Endodermal cell (in vitro differentiated cells): Measurements from ENCODE around the gene SSBP3. TPM values are rescaled to one million over a fixed set of nuclear protein-coding genes. Genes with fewer than 3 reads are reported as not detected.

Experiments
- DNase-seq: peaks from one replicate; pipeline ENCODE4 v3.0.0-alpha.2; 2017
- H3K27ac ChIP-seq: 2 replicates; pipeline ENCODE4 v1.5.1; 2013; ENCODE audit warnings: mild to moderate bottlenecking, low read depth, low read length, moderate library complexity
- H3K27me3 ChIP-seq: 2 replicates; pipeline ENCODE4 v1.6.1; 2013; ENCODE audit warnings: mild to moderate bottlenecking, low read length, moderate library complexity; ENCODE audit not compliant: insufficient read depth, control insufficient read depth, poor library complexity, severe bottlenecking
- H3K36me3 ChIP-seq: 2 replicates; pipeline ENCODE4 v1.7.0; 2013; ENCODE audit warnings: mild to moderate bottlenecking, low read length, moderate library complexity; ENCODE audit not compliant: control insufficient read depth, insufficient read depth
- H3K4me1 ChIP-seq: one replicate; pipeline ENCODE4 v1.7.0; 2013; ENCODE audit warnings: low read length; ENCODE audit not compliant: control insufficient read depth, insufficient read depth
- H3K4me3 ChIP-seq: 2 replicates; pipeline ENCODE4 v1.5.1; 2013; ENCODE audit warnings: mild to moderate bottlenecking, low read length, moderate library complexity
- H3K9ac ChIP-seq: 2 replicates; pipeline ENCODE4 v1.6.1; 2013; ENCODE audit warnings: mild to moderate bottlenecking, low read length, moderate library complexity; ENCODE audit not compliant: poor library complexity, severe bottlenecking; ENCODE audit errors: extremely low read depth
- H3K9me3 ChIP-seq: 2 replicates; pipeline ENCODE4 v1.6.1; 2013; ENCODE audit warnings: mild to moderate bottlenecking, low read length, moderate library complexity; ENCODE audit not compliant: control insufficient read depth
- H3K27ac Mint-ChIP-seq: 2 replicates; pipeline ENCODE4 v1.8.0; 2020; ENCODE audit warnings: mixed read lengths
- H3K27me3 Mint-ChIP-seq: 2 replicates; pipeline ENCODE4 v1.8.0; 2021; ENCODE audit warnings: mild to moderate bottlenecking, mixed read lengths; ENCODE audit not compliant: insufficient read depth
- H3K36me3 Mint-ChIP-seq: 2 replicates; pipeline ENCODE4 v1.8.0; 2020; ENCODE audit warnings: low read depth, mixed read lengths
- H3K4me1 Mint-ChIP-seq: 2 replicates; pipeline ENCODE4 v1.8.0; 2020; ENCODE audit warnings: mixed read lengths
- H3K4me3 Mint-ChIP-seq: 2 replicates; pipeline ENCODE4 v1.8.0; 2020; ENCODE audit warnings: mild to moderate bottlenecking, moderate library complexity, mixed read lengths
- H3K9me3 Mint-ChIP-seq: 2 replicates; pipeline ENCODE4 v1.8.0; 2020; ENCODE audit warnings: mild to moderate bottlenecking, mixed read lengths
- CTCF ChIP-seq: fragments of 200-600 bp; sonication (generic); conservative IDR thresholded peaks from 2 replicates; pipeline ENCODE4 v1.5.0; 2021; ENCODE audit warnings: antibody characterized with exemption, mild to moderate bottlenecking
- WGBS, 2 experiments: methylation state at CpG; one replicate each; pipeline versions ENCODE4 v1.1.5 to v1.1.7; 2013; ENCODE audit warnings: missing lambda C conversion rate in 2 of 2, mixed read lengths in 1 of 2; ENCODE audit not compliant: insufficient coverage in 1 of 2, insufficient read length in 1 of 2; 5-methylcytosine and 5-hydroxymethylcytosine counted together
- total RNA-seq, 2 donors: library from RNA; stranded (reverse); fragmentation: NEBNext Ultra II Directional in 1 of 2; extraction: Animal tissue kit (Norgen Biotek cat#: 25700) in 1 of 2; gene quantifications; 2 replicates in 1 of 2; 3 replicates in 1 of 2; pipeline ENCODE4 v1.2.1, GENCODE V29; 2021

The SSBP3 gene
- total RNA-seq, 2 donors from 2014 or later = 342 TPM

DNA sequence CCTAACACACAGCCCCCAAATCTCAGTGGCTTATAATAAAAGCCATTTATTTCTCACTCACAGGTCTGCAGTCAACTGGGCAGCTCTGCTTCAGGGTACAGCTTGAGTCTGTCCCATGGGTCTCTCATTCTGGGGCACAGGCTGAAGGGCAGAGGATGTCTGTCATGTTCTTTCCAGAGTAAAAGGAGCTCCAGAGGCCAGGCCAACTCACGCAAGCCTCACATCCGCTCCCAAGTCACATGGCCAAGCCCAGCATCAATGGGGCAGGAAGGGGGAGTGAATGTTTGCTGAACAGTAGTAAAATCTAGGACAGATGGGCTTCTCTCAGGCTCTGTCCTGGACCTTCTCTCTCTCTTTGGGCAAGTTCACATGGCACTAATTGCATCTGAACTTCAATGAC is 7.1 kb upstream of the SSBP3 start:
- Histone ChIP-seq H3K27ac (no peak overlapping the region), H3K4me3 (no peak overlapping the region), H3K27me3 (no peaks in the 10 kb centered on the region), H3K4me1 (peaks cover 9% of the 10 kb centered on the region), H3K9ac (no peak overlapping the region), H3K36me3 (no peaks in the 10 kb centered on the region), H3K9me3 (no peaks in the 10 kb centered on the region)
- Mint-ChIP-seq H3K4me3 (no peak overlapping the region), H3K27ac (no peak overlapping the region), H3K9me3 (no peaks in the 10 kb centered on the region), H3K4me1 (peaks cover 46% of the 10 kb centered on the region), H3K27me3 (peaks cover 14% of the 10 kb centered on the region), H3K36me3 (no peaks in the 10 kb centered on the region)
- DNase-seq = no peak
- WGBS, 2 experiments = 97 to 100% methylated on average over 2 of the region's 2 CpGs
- no peak for TF ChIP-seq CTCF

- H3K4me1 Mint-ChIP-seq = peaks cover 50% of the 10 kb centered on the region
Observed at GRCh38 chr1:54410359-54410758, 4.2 kb upstream of the SSBP3 start.

GRCh38 chr1:54409156-54410142 is 3.3 kb upstream of the SSBP3 start:
- H3K36me3 ChIP-seq = peaks cover 5% of the 10 kb centered on the region
- no peaks in the 10 kb centered on the region for H3K9me3 ChIP-seq
- Mint-ChIP-seq H3K9me3 (no peaks in the 10 kb centered on the region), H3K36me3 (peaks cover 2% of the 10 kb centered on the region), H3K4me3 (peak overlapping the region; percentile 31), H3K27ac (peak overlapping the region; percentile 99), H3K27me3 (peaks cover 1% of the 10 kb centered on the region), H3K4me1 (peaks cover 51% of the 10 kb centered on the region)
- peak overlapping the region; percentile 64 for H3K4me3 ChIP-seq
- peak overlapping the region; percentile 95 for H3K9ac ChIP-seq
- no peak for TF ChIP-seq CTCF
- WGBS, 2 experiments = 49 to 67% methylated on average over 7 to 9 of the region's 9 CpGs
- H3K27me3 ChIP-seq = no peaks in the 10 kb centered on the region
- H3K4me1 ChIP-seq = peaks cover 15% of the 10 kb centered on the region
- DNase-seq = peak; percentile 87
- no peak overlapping the region for H3K27ac ChIP-seq

More at GRCh38 chr1:54410359-54410758, 4.2 kb upstream of the SSBP3 start:
- H3K4me1 ChIP-seq = peaks cover 15% of the 10 kb centered on the region
- peak overlapping the region; percentile 31 for H3K4me3 Mint-ChIP-seq
- no peak for TF ChIP-seq CTCF
- no peak overlapping the region for H3K27ac ChIP-seq
- H3K9ac ChIP-seq = peak overlapping the region; percentile 1
- no peaks in the 10 kb centered on the region for H3K27me3 ChIP-seq
- H3K4me3 ChIP-seq = no peak overlapping the region
- 92 to 95% methylated on average over 8 to 9 of the region's 9 CpGs for WGBS, 2 experiments
- no peaks in the 10 kb centered on the region for H3K36me3 Mint-ChIP-seq
- H3K27me3 Mint-ChIP-seq = peaks cover 6% of the 10 kb centered on the region
- H3K36me3 ChIP-seq = no peaks in the 10 kb centered on the region
- DNase-seq = no peak
- H3K9me3 ChIP-seq = no peaks in the 10 kb centered on the region
- no peaks in the 10 kb centered on the region for H3K9me3 Mint-ChIP-seq
- H3K27ac Mint-ChIP-seq = peak overlapping the region; percentile 99
